GM19099 (cell line): ENCODE measurements around the gene KCNG2.

Source experiments
- POLR2A ChIP-seq: IDR thresholded peaks from 3 replicates; pipeline ENCODE4 v1.6.1; 2011; ENCODE audit warnings: low read depth; ENCODE audit not compliant: insufficient read length; ENCODE audit errors: extremely low read depth

KCNG2 gene

GRCh38 chr18:79765491-79766245 lies 32.1 kb upstream of the KCNG2 start:
- TF ChIP-seq POLR2A = no peak

- no peak for TF ChIP-seq POLR2A
Observed at GRCh38 chr18:79766308-79766707, 31.4 kb upstream of the KCNG2 start.

- no peak for TF ChIP-seq POLR2A
Observed at GRCh38 chr18:79768745-79769144, 29.0 kb upstream of the KCNG2 start.

GRCh38 chr18:79769698-79770500 lies 27.8 kb upstream of the KCNG2 start:
- TF ChIP-seq POLR2A = no peak

- TF ChIP-seq POLR2A = no peak
Observed at GRCh38 chr18:79770501-79770815, 27.3 kb upstream of the KCNG2 start.

- no peak for TF ChIP-seq POLR2A
Observed at GRCh38 chr18:79770826-79771225, 26.9 kb upstream of the KCNG2 start.

GRCh38 chr18:79771446-79772107 lies 26.2 kb upstream of the KCNG2 start:
- no peak for TF ChIP-seq POLR2A

GRCh38 chr18:79772108-79772864 lies 25.5 kb upstream of the KCNG2 start:
- no peak for TF ChIP-seq POLR2A

GRCh38 chr18:79772865-79773696 lies 24.7 kb upstream of the KCNG2 start:
- TF ChIP-seq POLR2A = no peak

- TF ChIP-seq POLR2A = no peak
Observed at GRCh38 chr18:79774111-79774510, 23.6 kb upstream of the KCNG2 start.

GRCh38 chr18:79775441-79776221 lies 22.1 kb upstream of the KCNG2 start:
- no peak for TF ChIP-seq POLR2A

- TF ChIP-seq POLR2A = no peak
Observed at GRCh38 chr18:79776674-79777073, 21.1 kb upstream of the KCNG2 start.

GRCh38 chr18:79778291-79778791 lies 19.4 kb upstream of the KCNG2 start:
- TF ChIP-seq POLR2A = no peak
